ENCODE data around the gene KCTD12. TPM values are rescaled to one million over a fixed set of nuclear protein-coding genes. Genes with fewer than 3 reads are reported as not detected.

Gene KCTD12
- total RNA-seq, 1 experiment from 2014 or later, result 6.7 TPM

DNA sequence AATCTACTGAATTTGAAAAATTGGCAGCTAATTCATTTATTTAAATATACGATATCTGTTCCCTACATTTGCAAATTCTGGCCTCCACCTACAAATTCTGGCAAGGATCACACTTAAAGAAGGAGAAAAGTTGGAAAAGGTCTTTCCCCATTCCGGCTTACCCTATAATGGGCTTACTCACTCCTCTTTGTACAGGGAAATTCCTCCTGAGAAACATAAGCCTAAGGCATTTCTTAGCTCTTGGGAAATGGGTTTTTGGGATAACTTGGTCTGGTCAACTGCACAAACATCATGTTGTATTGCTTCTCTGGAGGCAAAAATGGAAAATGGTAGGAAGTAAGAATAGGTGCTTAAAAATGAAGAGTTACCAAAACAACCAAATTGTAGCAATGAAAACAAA is 25.5 kb downstream of the KCTD12 start:
- Mint-ChIP-seq H3K4me1 (peaks cover 3% of the 10 kb centered on the region; the same call in 1 of the 2 replicates), H3K4me3 (no peak overlapping the region), H3K9me3 (peaks cover 4% of the 10 kb centered on the region; the same call in 1 of the 2 replicates), H3K27me3 (ENCODE audit: low read depth) (no peaks in the 10 kb centered on the region), H3K27ac (no peak overlapping the region), H3K36me3 (no peaks in the 10 kb centered on the region)
- ChIA-PET POLR2A (no interaction called here), CTCF (no interaction called here)
- DNase-seq (ENCODE audit: low spot score) (no peak), ATAC-seq (no peak)
- no peak for TF ChIP-seq ZNF423 (CRISPR knock-in tag; IDR thresholded peaks at IDR 0.05)
- TF ChIP-seq ARID4B (CRISPR knock-in tag; IDR thresholded peaks at IDR 0.05; ENCODE audit: borderline replicate concordance), result no peak
- no peak for TF ChIP-seq AFF4 (CRISPR knock-in tag; IDR thresholded peaks at IDR 0.05; ENCODE audit: borderline replicate concordance)
- TF ChIP-seq IRF2 (CRISPR knock-in tag; IDR thresholded peaks at IDR 0.05; ENCODE audit: borderline replicate concordance, low read depth), result no peak
- no peak for TF ChIP-seq ZNF121 (CRISPR knock-in tag; IDR thresholded peaks at IDR 0.05)
- TF ChIP-seq SMAD4 (CRISPR knock-in tag; IDR thresholded peaks at IDR 0.05), result no peak
- TF ChIP-seq ETV6 (CRISPR knock-in tag; IDR thresholded peaks at IDR 0.05), result no peak
- no peak for TF ChIP-seq TEAD4 (CRISPR knock-in tag; IDR thresholded peaks at IDR 0.05)
- no peak for TF ChIP-seq EMX1 (CRISPR knock-in tag; IDR thresholded peaks at IDR 0.05)
- no peak for TF ChIP-seq TP53 (CRISPR knock-in tag; IDR thresholded peaks at IDR 0.05)
- TF ChIP-seq, protein P1, sequence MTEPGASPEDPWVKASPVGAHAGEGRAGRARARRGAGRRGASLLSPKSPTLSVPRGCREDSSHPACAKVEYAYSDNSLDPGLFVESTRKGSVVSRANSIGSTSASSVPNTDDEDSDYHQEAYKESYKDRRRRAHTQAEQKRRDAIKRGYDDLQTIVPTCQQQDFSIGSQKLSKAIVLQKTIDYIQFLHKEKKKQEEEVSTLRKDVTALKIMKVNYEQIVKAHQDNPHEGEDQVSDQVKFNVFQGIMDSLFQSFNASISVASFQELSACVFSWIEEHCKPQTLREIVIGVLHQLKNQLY (CRISPR knock-in tag; IDR thresholded peaks at IDR 0.05), result no peak
- TF ChIP-seq NR1H2 (CRISPR knock-in tag; IDR thresholded peaks at IDR 0.05), result no peak
- TF ChIP-seq, protein P2, sequence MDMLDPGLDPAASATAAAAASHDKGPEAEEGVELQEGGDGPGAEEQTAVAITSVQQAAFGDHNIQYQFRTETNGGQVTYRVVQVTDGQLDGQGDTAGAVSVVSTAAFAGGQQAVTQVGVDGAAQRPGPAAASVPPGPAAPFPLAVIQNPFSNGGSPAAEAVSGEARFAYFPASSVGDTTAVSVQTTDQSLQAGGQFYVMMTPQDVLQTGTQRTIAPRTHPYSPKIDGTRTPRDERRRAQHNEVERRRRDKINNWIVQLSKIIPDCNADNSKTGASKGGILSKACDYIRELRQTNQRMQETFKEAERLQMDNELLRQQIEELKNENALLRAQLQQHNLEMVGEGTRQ (CRISPR knock-in tag; IDR thresholded peaks at IDR 0.05), result no peak
- TF ChIP-seq OVOL2 (CRISPR knock-in tag; IDR thresholded peaks at IDR 0.05; ENCODE audit: borderline replicate concordance), result no peak

GRCh38 chr13:76854894-76855293 is 31.3 kb downstream of the KCTD12 start:
- ATAC-seq (no peak), DNase-seq (ENCODE audit: low spot score) (no peak)
- ChIA-PET CTCF (interaction anchor here (0.7 kb wide), 1 partner anchor 175 kb away, joined by 3 read pairs; no protein-coding TSS in a partner anchor), POLR2A (no interaction called here)
- no peak overlapping the region for H3K27ac Mint-ChIP-seq
- H3K4me1 Mint-ChIP-seq, result no peaks in the 10 kb centered on the region
- H3K4me3 Mint-ChIP-seq, result no peak overlapping the region
- H3K36me3 Mint-ChIP-seq, result no peaks in the 10 kb centered on the region
- TF ChIP-seq ZSCAN18 (CRISPR knock-in tag; IDR thresholded peaks at IDR 0.05) (no peak), ZNF396 (CRISPR knock-in tag; IDR thresholded peaks at IDR 0.05; ENCODE audit: borderline replicate concordance) (no peak), ATF1 (CRISPR knock-in tag; IDR thresholded peaks at IDR 0.05) (no peak), GABPB1 (CRISPR knock-in tag; IDR thresholded peaks at IDR 0.05) (no peak), TEAD1 (CRISPR knock-in tag; IDR thresholded peaks at IDR 0.05) (no peak)
- H3K27me3 Mint-ChIP-seq (ENCODE audit: low read depth), result no peaks in the 10 kb centered on the region
- peaks cover 4% of the 10 kb centered on the region; the same call in 1 of the 2 replicates for H3K9me3 Mint-ChIP-seq

Data from WTC11 (cell line).